22Rv1 (cell line): ENCODE data around the gene NQO2.

Source experiments
- ZFX ChIP-seq: fragments of 450-650 bp; IDR thresholded peaks from 2 replicates; pipeline ENCODE4 v1.6.1; 2017; ENCODE audit warnings: antibody characterized with exemption, borderline replicate concordance
- TF ChIP-seq, protein P1 (sequence below): fragments of 450-650 bp; IDR thresholded peaks from 2 replicates; pipeline ENCODE4 v1.5.1; 2017; ENCODE audit warnings: mild to moderate bottlenecking

DNA sequence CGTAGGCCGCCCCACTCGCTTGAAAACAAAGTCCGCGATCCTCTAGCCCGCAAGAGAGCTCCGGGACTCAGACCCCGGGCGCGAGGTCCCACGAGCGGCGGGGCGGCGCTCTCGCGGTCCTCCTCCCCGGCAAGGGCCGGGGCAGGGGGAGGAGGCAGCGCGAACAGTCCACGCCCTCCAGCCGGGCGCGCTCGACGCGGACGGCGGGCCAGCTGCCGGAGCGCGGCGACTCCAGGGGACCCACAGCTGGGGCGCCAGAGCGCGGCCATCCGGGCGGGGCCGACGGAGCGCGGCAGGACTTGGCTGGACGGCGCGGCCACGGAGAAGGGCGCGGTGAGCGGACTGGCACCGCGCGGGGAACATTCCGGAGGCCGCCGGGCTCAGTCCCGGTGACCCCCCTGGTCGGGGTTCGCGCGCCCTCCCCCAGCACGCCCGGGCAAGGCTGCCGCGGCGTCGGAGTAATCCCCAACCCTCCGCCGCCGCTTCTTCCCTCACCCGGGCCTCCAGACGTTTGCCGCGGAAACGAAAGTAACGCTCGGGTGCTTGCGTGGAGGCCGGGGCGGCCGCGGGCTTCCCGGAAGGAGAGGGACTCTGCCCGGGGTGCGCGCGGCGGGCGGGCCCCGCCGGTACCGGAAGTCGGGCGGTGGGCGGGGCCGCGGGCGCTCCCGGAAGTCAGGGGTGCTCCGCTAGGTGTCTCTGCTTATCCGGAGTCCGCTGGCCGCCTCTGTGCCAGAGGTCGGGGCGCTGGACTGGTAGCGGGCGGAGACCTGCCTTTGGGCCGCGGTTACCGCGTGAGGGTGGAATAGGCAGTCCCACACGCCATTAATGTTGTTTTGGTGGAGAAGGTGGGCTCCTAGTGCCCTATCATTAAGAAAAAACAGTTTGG is 68.9 kb downstream of the NQO2 start, which contains the start of gene RIPK1:
- TF ChIP-seq, protein P1, sequence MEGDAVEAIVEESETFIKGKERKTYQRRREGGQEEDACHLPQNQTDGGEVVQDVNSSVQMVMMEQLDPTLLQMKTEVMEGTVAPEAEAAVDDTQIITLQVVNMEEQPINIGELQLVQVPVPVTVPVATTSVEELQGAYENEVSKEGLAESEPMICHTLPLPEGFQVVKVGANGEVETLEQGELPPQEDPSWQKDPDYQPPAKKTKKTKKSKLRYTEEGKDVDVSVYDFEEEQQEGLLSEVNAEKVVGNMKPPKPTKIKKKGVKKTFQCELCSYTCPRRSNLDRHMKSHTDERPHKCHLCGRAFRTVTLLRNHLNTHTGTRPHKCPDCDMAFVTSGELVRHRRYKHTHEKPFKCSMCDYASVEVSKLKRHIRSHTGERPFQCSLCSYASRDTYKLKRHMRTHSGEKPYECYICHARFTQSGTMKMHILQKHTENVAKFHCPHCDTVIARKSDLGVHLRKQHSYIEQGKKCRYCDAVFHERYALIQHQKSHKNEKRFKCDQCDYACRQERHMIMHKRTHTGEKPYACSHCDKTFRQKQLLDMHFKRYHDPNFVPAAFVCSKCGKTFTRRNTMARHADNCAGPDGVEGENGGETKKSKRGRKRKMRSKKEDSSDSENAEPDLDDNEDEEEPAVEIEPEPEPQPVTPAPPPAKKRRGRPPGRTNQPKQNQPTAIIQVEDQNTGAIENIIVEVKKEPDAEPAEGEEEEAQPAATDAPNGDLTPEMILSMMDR, result peak; percentile 51
- TF ChIP-seq ZFX, result no peak
